HepG2 (cell line): ENCODE results near the gene PLPP3. TPM values are rescaled to one million over a fixed set of nuclear protein-coding genes. Genes with fewer than 3 reads are reported as not detected.

Experiments used
- ATAC-seq: fragments of 200-7000 bp; cut with Tn5 transposase; 3 replicates; pipeline ENCODE4 v1.9.1; 2020; ENCODE audit warnings: mild to moderate bottlenecking, moderate library complexity
- BruUV-seq: library from RNA; stranded (reverse); fragments of 400-500 nt; replicated peaks from 2 replicates; lab custom pipeline; 2021; lab: Mats Ljungman, UMichigan
- CTCF ChIA-PET: fragments of 300-600 bp; formaldehyde crosslinking; extraction: SDS; loops from one replicate; lab custom pipeline; 2021; ENCODE audit warnings: low total read pairs, inconsistent platforms, low intra/inter-chr PET ratio; lab: Yijun Ruan, JAX
- POLR2A ChIA-PET: fragments of 350-600 bp; sonication (Branson Sonifier 250); formaldehyde crosslinking; loops from one replicate; lab custom pipeline; 2020; ENCODE audit warnings: antibody characterized with exemption, inconsistent platforms; lab: Yijun Ruan, JAX
- DNase-seq: peaks from one replicate; pipeline ENCODE4 v3.0.0-alpha.2; 2015; ENCODE audit warnings: low spot score
- FAIRE-seq: peaks from 3 replicates; lab custom pipeline; 2011; peaks lifted over from hg19 to GRCh38; lab: Jason Lieb, UNC
- H2AFZ ChIP-seq: one replicate; pipeline ENCODE4 v1.6.1; 2011; ENCODE audit warnings: low read length, inconsistent platforms
- H3K27ac ChIP-seq: fragments of 300-600 bp; 3 replicates; pipeline ENCODE4 v1.8.0; 2011; ENCODE audit warnings: mixed run types, mild to moderate bottlenecking, mixed read lengths, low read length, inconsistent platforms; ENCODE audit not compliant: insufficient read depth; ENCODE audit errors: extremely low read length
- H3K27me3 ChIP-seq, 2 experiments: fragments of 200-600 bp in 1 of 2; 2 replicates in 1 of 2; 3 replicates in 1 of 2; pipeline versions ENCODE4 v1.6.0 to v1.8.0; 2011; ENCODE audit warnings: low read length in 2 of 2, mild to moderate bottlenecking in 2 of 2, moderate library complexity in 2 of 2, inconsistent platforms in 1 of 2; ENCODE audit not compliant: insufficient read depth in 2 of 2, control insufficient read depth in 1 of 2
- H3K36me3 ChIP-seq, 2 experiments: fragments of 200-600 bp in 1 of 2; replicated peaks in 1 of 2; 2 replicates in 1 of 2; 3 replicates in 1 of 2; pipeline versions ENCODE4 v1.5.1 to v1.8.0; 2011; ENCODE audit warnings: low read length in 2 of 2, inconsistent platforms in 1 of 2; ENCODE audit not compliant: insufficient read depth in 2 of 2, control insufficient read depth in 1 of 2
- H3K4me1 ChIP-seq: 2 replicates; pipeline ENCODE4 v1.5.1; 2012; ENCODE audit warnings: low read length, inconsistent platforms; ENCODE audit not compliant: insufficient read depth
- H3K4me2 ChIP-seq: 2 replicates; pipeline ENCODE4 v1.6.0; 2011; ENCODE audit warnings: low read depth, low read length, inconsistent platforms
- H3K4me3 ChIP-seq, 3 experiments: fragments of 200-600 bp in 1 of 3; sonication (generic), shearing (Covaris generic) in 1 of 3; replicated peaks in 1 of 3; 2 replicates each; pipeline ENCODE4 v1.5.1; 2011 to 2016; ENCODE audit warnings: low read length in 3 of 3, inconsistent platforms in 2 of 3, low read depth in 2 of 3, mild to moderate bottlenecking in 2 of 3, control low read depth in 1 of 3, mixed read lengths in 1 of 3; ENCODE audit not compliant: insufficient read depth in 1 of 3
- H3K79me2 ChIP-seq: one replicate; pipeline ENCODE4 v1.6.1; 2011; ENCODE audit warnings: low read length, inconsistent platforms; ENCODE audit not compliant: insufficient read depth
- H3K9ac ChIP-seq: 2 replicates; pipeline ENCODE4 v1.6.0; 2011; ENCODE audit warnings: mild to moderate bottlenecking, low read depth, low read length, inconsistent platforms; ENCODE audit not compliant: insufficient read depth
- H3K9me3 ChIP-seq: 2 replicates; pipeline ENCODE4 v1.5.1; 2012; ENCODE audit warnings: mild to moderate bottlenecking, low read length
- H4K20me1 ChIP-seq: 2 replicates; pipeline ENCODE4 v1.6.0; 2011; ENCODE audit warnings: inconsistent platforms, mild to moderate bottlenecking, low read length, moderate library complexity; ENCODE audit not compliant: insufficient read depth
- BCL6 ChIP-seq: IDR thresholded peaks from 2 replicates; pipeline ENCODE4 v1.6.1; 2016; ENCODE audit warnings: missing genetic modification reagents, missing compliant biosample characterization
- E2F2 ChIP-seq: sonication (generic); formaldehyde crosslinking; IDR thresholded peaks from 2 replicates; pipeline ENCODE4 v1.4.0; 2020; ENCODE audit warnings: missing genetic modification reagents, borderline replicate concordance
- ETV6 ChIP-seq: sonication (generic); formaldehyde crosslinking; conservative IDR thresholded peaks from 2 replicates; pipeline ENCODE4 v1.4.0; 2020; ENCODE audit warnings: missing genetic modification reagents
- FOXJ3 ChIP-seq: sonication (generic); formaldehyde crosslinking; IDR thresholded peaks from 2 replicates; pipeline ENCODE4 v1.4.0; 2020; ENCODE audit warnings: missing genetic modification reagents, mild to moderate bottlenecking, borderline replicate concordance
- GFI1 ChIP-seq: sonication (generic); formaldehyde crosslinking; IDR thresholded peaks from 2 replicates; pipeline ENCODE4 v1.5.0; 2020; ENCODE audit warnings: missing genetic modification reagents, mild to moderate bottlenecking, borderline replicate concordance
- KMT2B ChIP-seq: IDR thresholded peaks from 2 replicates; pipeline ENCODE4 v1.6.1; 2016; ENCODE audit warnings: missing genetic modification reagents, missing compliant biosample characterization
- MEF2D ChIP-seq: sonication (generic); formaldehyde crosslinking; IDR thresholded peaks from 2 replicates; pipeline ENCODE4 v1.5.1; 2020; ENCODE audit warnings: mild to moderate bottlenecking, missing genetic modification reagents
- PTBP1 ChIP-seq: fragments of 200-400 bp; formaldehyde crosslinking; IDR thresholded peaks from 2 replicates; pipeline ENCODE4 v1.6.1; 2018; ENCODE audit warnings: low read length, low read depth; ENCODE audit not compliant: poor library complexity, severe bottlenecking
- TBX3 ChIP-seq: fragments of 450-650 bp; IDR thresholded peaks from 2 replicates; pipeline ENCODE4 v1.6.1; 2017; ENCODE audit warnings: antibody characterized with exemption, mild to moderate bottlenecking, inconsistent platforms, borderline replicate concordance
- THAP9 ChIP-seq: sonication (generic); formaldehyde crosslinking; IDR thresholded peaks from 2 replicates; pipeline ENCODE4; 2020; ENCODE audit warnings: missing genetic modification reagents, mild to moderate bottlenecking, borderline replicate concordance
- ZNF232 ChIP-seq: sonication (generic); formaldehyde crosslinking; IDR thresholded peaks from 2 replicates; pipeline ENCODE4 v1.4.0; 2020; ENCODE audit warnings: missing genetic modification reagents, borderline replicate concordance
- ZNF263 ChIP-seq: sonication (generic); formaldehyde crosslinking; IDR thresholded peaks from 2 replicates; pipeline ENCODE4 v1.4.0; 2020; ENCODE audit warnings: missing genetic modification reagents
- ZNF501 ChIP-seq: sonication (generic); formaldehyde crosslinking; IDR thresholded peaks from 2 replicates; pipeline ENCODE4 v1.5.1; 2020; ENCODE audit warnings: mild to moderate bottlenecking, moderate library complexity, missing genetic modification reagents
- ZNF574 ChIP-seq: sonication (generic); formaldehyde crosslinking; IDR thresholded peaks from 2 replicates; pipeline ENCODE4 v1.4.0; 2020; ENCODE audit warnings: missing genetic modification reagents
- ZNF83 ChIP-seq: sonication (generic); formaldehyde crosslinking; IDR thresholded peaks from 2 replicates; pipeline ENCODE4 v1.4.0; 2020; ENCODE audit warnings: missing genetic modification reagents, mild to moderate bottlenecking, borderline replicate concordance
- WGBS: methylation state at CpG from one replicate; pipeline ENCODE4 v1.1.6; 2017; ENCODE audit warnings: low lambda C conversion rate; 5-methylcytosine and 5-hydroxymethylcytosine counted together
- in situ Hi-C: cut with HindIII; loops from 2 replicates; pipeline ENCODE4 v1.10.0; 2017; ENCODE audit warnings: low pct_unique_long_range_greater_than_20kb; ENCODE audit not compliant: extremely low pct_ligation_motif_present
- intact Hi-C: fragments of 100-400 bp; cut with micrococcal nuclease; formaldehyde crosslinking; loops from one replicate; pipeline ENCODE4 v1.10.0; 2022; ENCODE audit not compliant: unreplicated experiment
- polyA plus RNA-seq, 8 experiments: library from polyadenylated mRNA; depleted of rRNA in 3 of 8; stranded (reverse) in 7 of 8; unstranded in 1 of 8; fragments of >200 nt; fragmentation: Illumina TruSeq in 4 of 8; extraction: Trizol in 4 of 8; gene quantifications; 2 replicates each; pipeline versions ENCODE4 v1.2.1 to v1.2.3, GENCODE V29; 2011 to 2016; ENCODE audit warnings: low read depth in 4 of 8, missing spikeins in 1 of 8, mixed read lengths in 1 of 8; ENCODE audit not compliant: insufficient read depth in 1 of 8
- total RNA-seq, 5 experiments: library from RNA; depleted of rRNA; stranded (reverse); fragments of >200 nt; fragmentation: Illumina TruSeq; extraction: Trizol; gene quantifications; 2 replicates each; pipeline ENCODE4 v1.2.3, GENCODE V29; 2016; ENCODE audit warnings: low read depth in 1 of 5

The PLPP3 gene
- total and polyA plus RNA-seq, 2 of the 13 experiments (the other 11 are each of a cell fraction or from before 2014, with no cell fraction given) = 49.7 to 65.8 TPM

GRCh38 chr1:56461158-56462127 is 117.9 kb downstream of the PLPP3 start:
- DNase-seq = peak; percentile 95
- Histone ChIP-seq H4K20me1 (no peaks in the 10 kb centered on the region), H3K27ac (peak overlapping the region; percentile 80), H3K9me3 (no peaks in the 10 kb centered on the region), H3K4me1 (peaks cover 47% of the 10 kb centered on the region), H3K9ac (peak overlapping the region; percentile 54), H3K4me2 (peak overlapping the region; percentile 59), H3K4me3 (peak overlapping the region in 1 of 3 experiments; percentile 3; a peak in 1 of 6 replicates), H3K79me2 (no peaks in the 10 kb centered on the region), H3K36me3 (no peaks in the 10 kb centered on the region), H3K27me3 (no peaks in the 10 kb centered on the region), H2AFZ (no peak overlapping the region)
- WGBS = 15% methylated on average over 12 of the region's 12 CpGs
- intact Hi-C loops = no loop called here
- in situ Hi-C loops = no loop called here
- ChIA-PET POLR2A (interaction anchor here (0.6 to 1.9 kb wide), 15 partner anchors 9 to 270 kb away, joined by 3 to 15 read pairs (median 5); partner anchors contain the start of gene PLPP3), CTCF (no interaction called here)
- peak; percentile 98 for FAIRE-seq
- no TSS peak for BruUV-seq
- ATAC-seq = peak; percentile 99
- TF ChIP-seq ZNF501 (peak; percentile 70; the same call in 1 of the 2 replicates), ZNF263 (CRISPR knock-in tag) (peak; percentile 48), BCL6 (CRISPR knock-in tag) (peak; percentile 84), PTBP1 (no peak), KMT2B (peak; percentile 62; the same call in 1 of the 2 replicates), FOXJ3 (CRISPR knock-in tag) (peak; percentile 82; the same call in 1 of the 2 replicates), ZNF232 (CRISPR knock-in tag) (peak; percentile 42; the same call in 1 of the 2 replicates), MEF2D (peak; percentile 89), ETV6 (CRISPR knock-in tag) (0 out of 2 replicates have a peak, but pooled peaks have one; percentile 52), TBX3 (no peak), THAP9 (CRISPR knock-in tag) (peak; percentile 47; the same call in 1 of the 2 replicates), GFI1 (CRISPR knock-in tag) (peak; percentile 71; the same call in 1 of the 2 replicates), E2F2 (CRISPR knock-in tag) (no peak), ZNF83 (CRISPR knock-in tag) (no peak), ZNF574 (CRISPR knock-in tag) (peak; percentile 86)
